ENCODE data around the gene NAA60. TPM values are rescaled to one million over a fixed set of nuclear protein-coding genes. Genes with fewer than 3 reads are reported as not detected.

NAA60 gene
- total and polyA plus RNA-seq, 3 donors from 2014 or later: 61.8 to 120 (median 99.2) TPM

GRCh38 chr16:3485821-3486505 lies 42.5 kb downstream of the NAA60 start:
- no peak for DNase-seq
- intact Hi-C loops (cut with DNase I; ENCODE audit: low total_unique reads): no loop called here
- no peak for TF ChIP-seq POLR2A (IDR thresholded peaks at IDR 0.05)
- TF ChIP-seq, protein P1, sequence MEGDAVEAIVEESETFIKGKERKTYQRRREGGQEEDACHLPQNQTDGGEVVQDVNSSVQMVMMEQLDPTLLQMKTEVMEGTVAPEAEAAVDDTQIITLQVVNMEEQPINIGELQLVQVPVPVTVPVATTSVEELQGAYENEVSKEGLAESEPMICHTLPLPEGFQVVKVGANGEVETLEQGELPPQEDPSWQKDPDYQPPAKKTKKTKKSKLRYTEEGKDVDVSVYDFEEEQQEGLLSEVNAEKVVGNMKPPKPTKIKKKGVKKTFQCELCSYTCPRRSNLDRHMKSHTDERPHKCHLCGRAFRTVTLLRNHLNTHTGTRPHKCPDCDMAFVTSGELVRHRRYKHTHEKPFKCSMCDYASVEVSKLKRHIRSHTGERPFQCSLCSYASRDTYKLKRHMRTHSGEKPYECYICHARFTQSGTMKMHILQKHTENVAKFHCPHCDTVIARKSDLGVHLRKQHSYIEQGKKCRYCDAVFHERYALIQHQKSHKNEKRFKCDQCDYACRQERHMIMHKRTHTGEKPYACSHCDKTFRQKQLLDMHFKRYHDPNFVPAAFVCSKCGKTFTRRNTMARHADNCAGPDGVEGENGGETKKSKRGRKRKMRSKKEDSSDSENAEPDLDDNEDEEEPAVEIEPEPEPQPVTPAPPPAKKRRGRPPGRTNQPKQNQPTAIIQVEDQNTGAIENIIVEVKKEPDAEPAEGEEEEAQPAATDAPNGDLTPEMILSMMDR (IDR thresholded peaks at IDR 0.05): no peak
- Histone ChIP-seq H3K27ac (no peak overlapping the region), H3K9me3 (no peaks in the 10 kb centered on the region), H3K4me1 (peaks cover 16% of the 10 kb centered on the region), H3K36me3 (ENCODE audit: low read depth, missing control alignments) (no peaks in the 10 kb centered on the region), H3K27me3 (no peaks in the 10 kb centered on the region), H3K4me3 (no peak overlapping the region)
- WGBS, 2 donors: 88 to 93% methylated on average over 3 to 20 of the region's 20 CpGs

GRCh38 chr16:3486506-3487215 lies 43.2 kb downstream of the NAA60 start:
- TF ChIP-seq POLR2A (IDR thresholded peaks at IDR 0.05): no peak
- TF ChIP-seq, protein P1 (IDR thresholded peaks at IDR 0.05): no peak
- WGBS, 2 donors: 91 to 93% methylated on average over 22 to 23 of the region's 24 CpGs
- H3K36me3 ChIP-seq (ENCODE audit: low read depth, missing control alignments): no peaks in the 10 kb centered on the region

DNA sequence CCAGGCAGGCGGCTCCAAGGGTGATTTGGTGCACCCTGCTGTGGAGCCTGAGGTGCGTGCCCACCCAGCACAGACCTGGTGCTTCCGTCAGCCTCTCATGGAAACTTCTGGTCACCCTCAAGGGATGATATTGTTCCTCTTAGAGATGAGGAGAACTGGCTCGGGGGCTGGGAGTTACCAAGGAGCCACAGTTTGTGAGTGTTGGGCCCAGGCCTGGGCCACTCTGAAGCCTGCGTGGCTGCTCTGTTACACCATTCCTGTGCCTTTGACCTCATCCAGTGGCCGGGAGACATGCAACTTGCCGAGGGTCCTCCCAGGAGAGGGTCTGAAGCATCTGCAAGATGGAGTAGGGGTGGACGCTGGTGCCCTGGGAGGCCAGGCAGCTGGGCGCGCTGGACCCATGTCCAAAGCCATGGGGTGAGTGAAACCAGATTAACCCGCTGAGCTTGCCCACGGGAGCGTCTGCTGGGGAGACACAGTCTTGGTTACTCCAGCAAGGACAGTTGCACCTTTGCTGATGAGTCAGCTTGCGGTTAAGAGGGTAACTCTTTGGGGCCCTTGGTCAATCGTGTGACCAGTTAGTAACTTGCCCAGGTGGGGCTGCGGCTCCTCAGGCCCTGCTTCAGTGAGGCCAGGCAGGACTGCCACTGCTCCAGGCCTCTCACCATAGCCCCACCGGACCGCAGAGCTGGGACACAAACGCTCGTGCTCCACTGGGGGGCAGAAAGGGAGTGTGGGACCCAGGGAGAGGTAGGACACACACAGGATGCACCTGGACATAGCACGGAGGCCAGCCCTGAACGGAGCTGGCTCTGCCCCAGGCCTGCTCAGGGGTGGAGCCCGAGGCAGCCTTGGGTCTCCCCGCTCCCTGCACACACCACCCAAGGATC lies 44.3 kb downstream of the NAA60 start:
- TF ChIP-seq POLR2A (IDR thresholded peaks at IDR 0.05): no peak
- TF ChIP-seq, protein P1 (IDR thresholded peaks at IDR 0.05): no peak
- DNase-seq: no peak
- Histone ChIP-seq H3K9me3 (no peaks in the 10 kb centered on the region), H3K36me3 (ENCODE audit: low read depth, missing control alignments) (no peaks in the 10 kb centered on the region), H3K4me3 (no peak overlapping the region), H3K27ac (no peak overlapping the region), H3K4me1 (no peaks in the 10 kb centered on the region), H3K27me3 (no peaks in the 10 kb centered on the region)
- intact Hi-C loops (cut with DNase I; ENCODE audit: low total_unique reads): no loop called here
- WGBS, 2 donors: 88 to 90% methylated on average over 12 to 24 of the region's 24 CpGs

More at GRCh38 chr16:3486506-3487215, 43.2 kb downstream of the NAA60 start:
- H3K27me3 ChIP-seq: no peaks in the 10 kb centered on the region
- H3K27ac ChIP-seq: no peak overlapping the region
- no peaks in the 10 kb centered on the region for H3K9me3 ChIP-seq
- peaks cover 9% of the 10 kb centered on the region for H3K4me1 ChIP-seq
- no peak overlapping the region for H3K4me3 ChIP-seq
- intact Hi-C loops (cut with DNase I; ENCODE audit: low total_unique reads): no loop called here
- no peak for DNase-seq

- intact Hi-C loops (cut with DNase I; ENCODE audit: low total_unique reads): no loop called here
- WGBS, 2 donors: 63 to 76% methylated on average over 9 to 13 of the region's 13 CpGs
- Histone ChIP-seq H3K27me3 (no peaks in the 10 kb centered on the region), H3K9me3 (no peaks in the 10 kb centered on the region), H3K27ac (no peak overlapping the region), H3K4me3 (no peak overlapping the region), H3K4me1 (no peaks in the 10 kb centered on the region), H3K36me3 (ENCODE audit: low read depth, missing control alignments) (no peaks in the 10 kb centered on the region)
- no peak for DNase-seq
- TF ChIP-seq, protein P1 (IDR thresholded peaks at IDR 0.05): no peak
- no peak for TF ChIP-seq POLR2A (IDR thresholded peaks at IDR 0.05)
These were observed 45.3 kb downstream of the NAA60 start for GRCh38 chr16:3488801-3489200.
